Activated CD4-positive, CD25-positive, alpha-beta regulatory T cell treated with anti-CD3 and anti-CD28 coated beads, Interleukin-2, amount 50 U/mL, for 16 hours (primary cell): ENCODE data around the gene GATA6.
"Not testable (repeated sequence)": the region's sequence is repeated elsewhere in the genome, so short reads cannot be mapped to it uniquely, and the experiment has no call there.

Experiments
- DNase-seq: peaks from one replicate; pipeline ENCODE4 v3.0.0-alpha.2; 2020; ENCODE audit warnings: low read depth, low spot score

The GATA6 gene

GRCh38 chr18:22204996-22205395 lies 35.6 kb downstream of the GATA6 start:
- DNase-seq, result no peak

DNA sequence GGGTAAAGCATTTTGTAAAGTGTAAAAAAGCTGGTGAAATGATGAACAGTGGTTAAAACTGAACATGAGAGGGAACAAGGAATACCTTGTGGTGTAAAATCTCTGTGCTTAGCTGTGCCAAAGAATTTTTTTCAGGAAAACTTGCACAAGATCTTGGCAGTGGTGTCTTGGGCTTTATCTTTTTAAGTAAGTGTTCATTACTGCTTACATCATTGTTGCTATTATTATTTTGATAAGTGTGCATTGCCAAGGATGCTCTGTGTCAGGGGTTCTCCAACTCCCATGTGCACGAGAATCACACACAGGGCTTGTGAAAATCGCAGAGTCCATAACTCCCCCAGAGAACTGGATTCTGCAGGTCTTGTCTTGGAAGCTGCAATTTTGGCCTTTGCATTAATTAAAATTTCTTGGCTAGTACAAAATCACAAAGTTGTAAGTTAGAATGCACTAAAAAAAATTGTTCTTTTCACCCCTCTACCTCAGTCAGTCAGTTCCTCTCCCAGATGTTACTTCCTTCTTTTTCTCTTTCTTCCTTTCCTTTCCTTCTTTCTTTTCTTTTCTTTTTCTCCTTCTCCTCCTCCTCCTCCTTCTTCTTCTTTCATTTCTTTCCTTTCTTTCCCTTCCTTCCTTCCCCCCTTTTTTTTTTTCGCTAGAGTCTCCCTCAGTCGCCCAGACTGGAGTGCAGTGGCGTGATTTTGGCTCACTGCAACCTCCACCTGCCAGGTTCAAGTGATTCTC lies 37.8 kb downstream of the GATA6 start:
- DNase-seq, result no peak

GRCh38 chr18:22210311-22210754 lies 40.9 kb downstream of the GATA6 start:
- DNase-seq, result no peak

DNA sequence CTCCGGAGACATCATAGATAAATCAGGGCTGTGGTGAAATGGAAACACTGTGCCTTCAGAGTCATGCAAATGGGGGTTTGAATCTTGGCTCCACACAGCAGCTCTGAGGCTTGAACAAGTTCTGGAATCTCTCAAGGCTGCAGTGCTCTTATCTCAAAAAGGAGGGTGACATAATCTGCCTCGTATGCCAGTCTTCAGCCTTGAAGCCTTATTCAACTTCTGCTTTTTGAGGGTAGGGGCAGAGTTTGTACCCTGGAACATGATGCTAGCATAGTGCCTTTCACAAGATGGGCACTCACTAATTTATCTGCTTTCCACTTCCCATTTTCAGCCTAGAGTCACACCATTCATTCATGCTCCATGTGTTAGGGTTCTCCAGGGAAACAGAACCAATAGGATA lies 42.3 kb downstream of the GATA6 start:
- DNase-seq, result no peak

- DNase-seq, result no peak
These were observed 44.1 kb downstream of the GATA6 start for GRCh38 chr18:22213333-22213973.

DNA sequence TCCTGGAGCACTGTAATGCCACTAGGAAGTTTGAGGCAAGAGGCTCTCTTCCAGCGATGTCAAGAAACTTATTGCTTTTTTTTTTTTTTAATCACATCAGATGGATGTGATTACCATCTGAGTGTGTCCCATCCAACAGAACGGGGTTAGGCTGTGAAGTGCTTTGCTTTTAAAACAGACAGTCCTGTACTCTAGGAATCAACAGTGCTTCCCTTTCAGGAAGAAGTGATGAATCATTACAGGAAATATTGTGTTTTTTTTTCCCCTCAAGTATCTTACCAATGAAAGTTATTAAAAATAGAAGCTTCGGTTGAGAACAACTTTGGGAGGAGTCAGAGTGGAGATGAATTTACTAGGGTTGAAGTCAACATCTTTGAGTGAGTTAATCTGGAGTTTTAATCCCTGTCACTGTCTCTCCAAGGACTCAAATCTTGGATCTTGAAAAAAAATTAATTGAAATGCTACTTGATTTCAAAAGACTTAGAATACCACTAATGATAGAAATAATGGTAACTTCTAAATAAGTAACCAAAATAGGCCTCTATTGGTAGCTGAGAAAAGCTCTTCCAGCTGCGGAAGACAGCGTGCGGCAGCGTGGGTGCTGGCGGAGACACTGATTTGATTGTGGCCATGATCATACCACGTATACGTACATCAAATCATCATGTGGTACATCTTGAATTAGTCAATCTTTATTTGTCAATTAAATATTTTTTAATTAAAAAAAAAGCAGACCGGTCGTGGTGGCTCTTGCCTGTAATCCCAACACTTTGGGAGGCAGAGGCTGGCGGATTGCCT lies 45.5 kb downstream of the GATA6 start:
- no peak for DNase-seq

DNA sequence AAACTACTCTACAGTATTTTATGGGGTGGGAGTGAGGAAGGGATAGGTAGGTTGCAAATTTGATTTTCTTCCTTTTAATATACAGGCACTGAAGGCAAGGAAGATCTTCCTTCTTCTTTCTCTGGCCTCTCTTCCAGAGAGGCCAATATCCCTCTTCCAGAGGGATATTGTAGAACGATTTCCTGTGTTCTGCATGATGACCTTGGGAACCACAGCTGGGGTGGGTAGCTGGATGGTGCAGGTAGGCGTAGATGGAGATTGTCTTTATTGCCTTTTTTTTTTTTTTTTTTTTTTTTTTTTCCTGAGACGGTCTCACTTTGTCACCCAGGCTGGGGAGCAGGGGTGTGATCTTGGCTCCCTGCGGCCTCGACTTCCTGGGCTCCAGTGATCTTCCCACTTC lies 49.4 kb downstream of the GATA6 start:
- no peak for DNase-seq

GRCh38 chr18:22219568-22220355 lies 50.4 kb downstream of the GATA6 start:
- DNase-seq, result no peak

- not testable (repeated sequence) for DNase-seq
These were observed 51.2 kb downstream of the GATA6 start for GRCh38 chr18:22220585-22220984.

GRCh38 chr18:22221350-22221749 lies 52.0 kb downstream of the GATA6 start:
- DNase-seq, result no peak

DNA sequence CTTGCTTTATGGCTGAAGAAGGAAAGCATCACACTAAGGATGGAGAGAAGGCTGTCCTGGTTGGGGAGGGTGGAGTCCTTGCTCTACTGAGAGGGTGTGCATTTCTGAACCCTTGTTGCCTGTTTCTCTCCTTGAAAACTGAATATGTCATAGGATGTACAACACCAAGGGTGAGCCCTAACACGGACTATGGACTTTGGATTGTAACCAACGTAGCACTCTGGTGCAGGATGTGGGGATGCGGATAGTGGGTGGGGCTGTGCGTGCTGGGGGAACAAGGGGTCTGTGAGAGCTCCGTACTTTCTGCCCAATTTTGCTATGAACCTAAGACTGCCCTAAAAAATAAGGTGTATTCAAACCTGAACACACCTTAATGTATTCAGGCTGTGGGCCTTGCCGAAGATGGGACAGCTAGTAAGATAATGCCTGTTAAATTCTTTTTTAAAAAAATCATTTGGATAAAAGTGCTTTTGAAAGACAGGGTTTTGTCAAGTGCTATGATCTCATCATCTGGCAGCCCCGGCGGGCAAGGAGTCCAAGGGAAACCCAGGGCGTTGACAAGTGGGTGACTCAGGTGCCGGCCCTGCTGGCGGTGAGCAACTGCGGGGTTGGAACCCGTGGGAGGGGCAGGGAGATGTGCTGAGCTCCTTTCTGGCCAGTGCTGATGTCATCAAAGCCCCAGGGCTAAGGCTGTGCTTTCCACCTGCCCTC lies 54.0 kb downstream of the GATA6 start:
- DNase-seq, result no peak

DNA sequence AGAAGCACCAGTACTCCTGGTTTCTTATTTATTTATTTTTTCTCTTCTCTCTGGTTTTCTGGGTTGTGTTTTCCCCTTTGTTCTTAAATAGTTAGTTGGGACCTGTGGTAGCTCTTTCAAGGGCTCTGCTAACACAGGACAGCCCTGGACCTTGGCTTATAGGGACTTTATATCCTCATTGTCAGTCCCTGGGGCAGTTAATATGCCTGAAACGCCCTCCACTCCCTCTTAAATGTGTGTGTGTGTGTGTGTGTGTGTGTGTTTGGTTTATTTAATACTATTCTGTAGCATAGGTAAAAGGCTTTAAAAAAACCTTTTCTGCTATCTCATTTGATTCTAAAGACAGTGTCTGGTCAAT lies 54.6 kb downstream of the GATA6 start:
- no peak for DNase-seq

DNA sequence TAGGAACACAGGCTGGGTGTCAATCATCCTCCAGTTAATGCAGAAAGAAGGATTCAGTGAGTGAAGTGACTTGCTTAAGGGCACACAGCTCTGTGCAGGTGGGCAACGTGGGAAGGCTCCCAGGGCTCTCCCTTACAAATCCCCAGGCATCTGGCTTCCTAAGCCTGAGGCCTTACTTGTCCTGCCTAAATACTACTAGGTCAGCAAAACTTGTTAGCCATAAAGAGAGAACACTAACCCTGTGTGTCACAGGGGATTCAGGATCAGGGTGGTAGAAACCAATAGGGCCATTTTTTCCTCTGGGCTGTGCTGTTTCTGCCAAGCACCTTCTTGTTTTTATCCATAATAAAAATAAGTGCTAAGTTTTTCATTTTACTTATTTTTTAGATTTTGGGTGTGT lies 55.0 kb downstream of the GATA6 start:
- no peak for DNase-seq

DNA sequence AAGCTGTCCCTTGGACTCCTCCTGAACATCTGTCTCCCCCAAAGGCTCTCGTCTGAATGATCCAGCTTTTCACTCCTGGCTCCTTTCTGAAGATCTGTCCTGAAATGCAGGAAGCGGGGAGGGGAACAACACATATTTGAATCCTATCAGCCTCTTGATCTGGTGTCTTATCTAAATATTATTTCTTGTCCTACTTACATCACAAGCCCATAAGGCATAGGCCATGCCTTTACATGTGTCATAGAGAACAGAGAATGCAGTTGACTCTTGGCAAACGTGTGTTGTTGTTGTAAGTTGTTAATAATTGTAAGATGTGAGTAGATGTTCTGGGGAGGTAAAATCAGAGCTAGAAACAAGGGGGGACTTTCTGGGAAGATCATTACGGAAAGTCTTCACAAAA lies 57.4 kb downstream of the GATA6 start:
- no peak for DNase-seq

DNA sequence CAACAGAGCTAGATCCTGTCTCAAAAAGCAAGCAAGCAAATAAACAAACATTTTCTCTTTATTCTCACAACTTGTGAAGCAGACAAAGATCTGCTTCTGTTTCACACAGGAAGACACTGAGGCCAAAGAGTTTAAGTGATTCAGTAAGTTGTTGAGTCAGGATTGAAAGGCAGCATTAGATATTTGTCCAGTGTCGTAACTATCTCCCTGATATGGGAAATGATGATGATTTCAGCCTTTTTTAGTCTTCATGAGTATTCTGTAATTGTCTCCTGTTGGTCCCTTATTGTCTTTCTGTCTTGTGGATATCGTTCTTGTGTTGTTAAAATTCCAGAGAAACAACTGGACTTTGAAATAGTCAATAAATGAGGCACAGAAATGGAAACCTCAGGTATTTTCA lies 59.6 kb downstream of the GATA6 start:
- no peak for DNase-seq

DNA sequence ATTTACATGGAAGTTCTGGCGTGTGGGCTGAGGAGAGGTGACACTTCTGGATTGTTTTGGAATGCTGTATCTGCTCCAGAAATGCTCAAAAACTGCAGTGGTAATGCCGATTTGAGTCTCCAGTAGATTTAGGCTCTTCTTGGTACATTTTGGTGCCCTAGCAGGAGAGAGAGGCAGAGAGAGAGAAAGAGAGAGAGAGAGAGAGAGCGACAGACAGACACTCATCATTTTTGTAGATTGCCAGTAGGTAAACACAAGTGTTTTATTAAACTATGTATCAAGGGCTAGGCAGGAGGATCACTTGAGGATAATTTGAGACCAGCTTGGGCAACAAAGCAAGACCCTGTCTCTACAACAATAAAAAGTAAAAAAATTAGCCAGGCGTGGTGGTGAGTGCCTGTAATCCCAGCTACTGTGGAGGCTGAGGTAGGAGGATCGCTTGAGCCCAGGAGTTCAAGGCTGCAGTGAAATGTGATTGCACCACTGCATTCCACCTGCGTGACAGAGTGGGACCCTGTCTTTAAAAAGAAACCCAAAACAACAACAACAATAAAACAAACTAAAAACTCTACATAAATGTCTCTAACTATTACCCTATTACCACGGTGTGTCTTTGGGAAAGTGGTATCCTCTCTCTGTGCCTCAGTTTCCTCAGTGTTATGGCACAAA lies 60.2 kb downstream of the GATA6 start:
- no peak for DNase-seq

DNA sequence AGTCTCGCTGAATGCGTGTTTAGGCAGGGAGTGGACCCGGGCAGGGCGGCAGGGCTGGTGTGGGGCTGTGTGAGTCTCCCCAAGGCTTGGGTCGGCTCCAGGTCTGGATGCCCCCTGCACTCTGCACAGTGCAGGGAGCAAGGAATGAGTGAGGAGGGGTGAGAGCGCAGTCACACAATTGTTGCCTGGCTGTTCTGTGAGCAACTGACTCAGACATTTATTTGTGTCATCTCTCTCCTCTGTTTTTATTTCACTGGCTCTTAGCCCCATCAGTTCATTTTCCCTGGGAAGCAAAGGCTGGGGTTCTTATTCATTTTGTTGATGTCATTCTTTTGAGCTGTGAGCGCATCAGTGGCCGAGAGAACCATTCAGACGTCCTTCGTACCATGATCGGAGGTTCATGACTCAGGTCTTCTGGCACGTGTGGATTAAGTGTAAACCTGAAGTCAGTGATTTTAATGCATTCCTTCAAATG lies 61.1 kb downstream of the GATA6 start:
- no peak for DNase-seq

DNA sequence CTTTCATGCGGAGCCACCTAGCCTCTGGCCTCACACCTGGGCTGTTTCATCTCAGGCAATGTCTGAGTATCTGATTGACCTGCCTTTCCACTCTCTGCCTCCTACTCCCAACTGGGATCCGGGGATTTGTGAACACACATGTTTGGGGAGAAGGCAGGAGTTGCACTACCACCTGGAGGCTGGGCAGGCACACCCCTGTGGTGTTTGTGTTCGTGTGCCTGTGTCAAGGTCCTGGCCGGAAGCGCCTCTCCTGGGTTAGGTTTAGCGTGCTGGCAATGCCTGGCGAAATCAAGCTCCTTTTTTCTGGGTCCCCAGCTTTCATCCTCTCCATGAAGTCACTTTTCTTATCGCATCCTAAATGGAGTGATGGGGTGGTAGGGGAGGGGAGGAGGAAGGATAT lies 63.9 kb downstream of the GATA6 start:
- DNase-seq, result no peak

DNA sequence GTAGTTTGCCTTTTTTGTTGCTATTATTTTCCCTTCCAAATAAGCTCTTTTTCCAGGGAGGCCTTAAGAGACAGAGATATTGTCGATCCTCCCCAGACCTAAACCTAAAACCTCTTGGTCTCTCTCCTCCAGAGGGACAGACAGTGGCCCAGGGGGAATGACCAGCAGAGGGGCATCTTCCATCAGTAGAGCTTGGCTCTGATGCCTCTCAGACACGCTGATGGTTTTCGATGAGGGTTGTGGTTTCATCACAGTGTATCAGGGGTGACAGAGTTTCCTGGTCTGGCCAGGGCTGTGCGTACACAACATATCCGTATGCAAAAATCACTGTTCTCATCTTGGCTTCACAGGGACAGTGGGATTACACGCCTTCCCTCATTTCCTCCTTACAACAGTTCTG lies 68.6 kb downstream of the GATA6 start:
- DNase-seq, result no peak

DNA sequence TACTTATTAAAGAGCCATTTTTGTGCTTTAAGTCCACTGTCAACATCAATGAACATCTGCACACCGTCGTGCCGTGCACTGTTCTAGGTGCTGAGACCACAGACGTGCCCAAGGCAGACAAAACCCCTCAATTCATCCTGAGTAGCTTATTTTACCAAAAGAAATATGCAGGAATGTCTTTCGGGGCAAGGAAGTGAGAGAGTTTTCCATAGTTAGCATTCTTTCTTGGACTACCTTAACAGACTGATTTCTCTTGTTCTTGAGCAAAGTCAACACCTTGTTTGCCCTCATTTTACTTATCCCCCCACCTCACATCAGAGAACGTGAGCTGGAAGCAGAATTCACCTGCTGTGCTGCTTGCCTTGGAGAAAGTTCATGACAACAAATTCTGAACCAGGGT lies 69.3 kb downstream of the GATA6 start:
- no peak for DNase-seq

GRCh38 chr18:22241921-22242361 lies 72.6 kb downstream of the GATA6 start:
- DNase-seq, result no peak
